Measurements from ENCODE around the gene CR2.

DNA sequence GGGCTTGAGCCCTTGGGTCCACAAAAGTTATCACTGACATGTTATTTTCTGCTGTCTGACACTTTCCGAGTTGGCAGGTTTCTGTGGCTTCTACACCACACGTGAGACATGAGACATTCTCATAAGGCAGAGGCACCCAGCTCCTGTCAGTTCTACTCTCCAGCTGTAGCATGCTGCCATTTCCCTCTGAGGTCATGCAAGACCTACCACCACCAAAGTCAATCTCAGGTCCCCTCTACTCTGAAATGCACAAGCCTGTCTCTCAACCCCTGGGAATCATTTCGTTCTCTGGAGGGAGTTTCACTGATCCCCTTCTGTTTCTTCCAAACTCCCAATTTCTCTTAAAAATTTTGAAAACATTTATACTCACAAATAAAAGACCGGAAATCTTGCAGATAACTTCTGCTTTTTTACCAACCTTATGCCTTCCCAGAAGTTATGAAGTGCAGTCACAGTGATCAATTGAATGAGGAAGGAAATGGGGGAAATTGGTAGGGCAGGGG is 39.5 kb upstream of the CR2 start:
- TF ChIP-seq, protein P1, sequence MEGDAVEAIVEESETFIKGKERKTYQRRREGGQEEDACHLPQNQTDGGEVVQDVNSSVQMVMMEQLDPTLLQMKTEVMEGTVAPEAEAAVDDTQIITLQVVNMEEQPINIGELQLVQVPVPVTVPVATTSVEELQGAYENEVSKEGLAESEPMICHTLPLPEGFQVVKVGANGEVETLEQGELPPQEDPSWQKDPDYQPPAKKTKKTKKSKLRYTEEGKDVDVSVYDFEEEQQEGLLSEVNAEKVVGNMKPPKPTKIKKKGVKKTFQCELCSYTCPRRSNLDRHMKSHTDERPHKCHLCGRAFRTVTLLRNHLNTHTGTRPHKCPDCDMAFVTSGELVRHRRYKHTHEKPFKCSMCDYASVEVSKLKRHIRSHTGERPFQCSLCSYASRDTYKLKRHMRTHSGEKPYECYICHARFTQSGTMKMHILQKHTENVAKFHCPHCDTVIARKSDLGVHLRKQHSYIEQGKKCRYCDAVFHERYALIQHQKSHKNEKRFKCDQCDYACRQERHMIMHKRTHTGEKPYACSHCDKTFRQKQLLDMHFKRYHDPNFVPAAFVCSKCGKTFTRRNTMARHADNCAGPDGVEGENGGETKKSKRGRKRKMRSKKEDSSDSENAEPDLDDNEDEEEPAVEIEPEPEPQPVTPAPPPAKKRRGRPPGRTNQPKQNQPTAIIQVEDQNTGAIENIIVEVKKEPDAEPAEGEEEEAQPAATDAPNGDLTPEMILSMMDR (IDR thresholded peaks at IDR 0.05) = no peak
- no peak for TF ChIP-seq POLR2A (IDR thresholded peaks at IDR 0.05)
